Hematopoietic multipotent progenitor cell treated with erythropoietin and hydrocortisone succinate and interleukin-3 and kit ligand, for 17 days (in vitro differentiated cells): ENCODE results near the gene PROZ.
A peak's percentile ranks its signal among the peaks of the same experiment; 100 is the strongest.

Experiments
- DNase-seq: peaks from one replicate; pipeline ENCODE4 v3.0.0-alpha.2; 2015; ENCODE audit warnings: low spot score

PROZ gene

DNA sequence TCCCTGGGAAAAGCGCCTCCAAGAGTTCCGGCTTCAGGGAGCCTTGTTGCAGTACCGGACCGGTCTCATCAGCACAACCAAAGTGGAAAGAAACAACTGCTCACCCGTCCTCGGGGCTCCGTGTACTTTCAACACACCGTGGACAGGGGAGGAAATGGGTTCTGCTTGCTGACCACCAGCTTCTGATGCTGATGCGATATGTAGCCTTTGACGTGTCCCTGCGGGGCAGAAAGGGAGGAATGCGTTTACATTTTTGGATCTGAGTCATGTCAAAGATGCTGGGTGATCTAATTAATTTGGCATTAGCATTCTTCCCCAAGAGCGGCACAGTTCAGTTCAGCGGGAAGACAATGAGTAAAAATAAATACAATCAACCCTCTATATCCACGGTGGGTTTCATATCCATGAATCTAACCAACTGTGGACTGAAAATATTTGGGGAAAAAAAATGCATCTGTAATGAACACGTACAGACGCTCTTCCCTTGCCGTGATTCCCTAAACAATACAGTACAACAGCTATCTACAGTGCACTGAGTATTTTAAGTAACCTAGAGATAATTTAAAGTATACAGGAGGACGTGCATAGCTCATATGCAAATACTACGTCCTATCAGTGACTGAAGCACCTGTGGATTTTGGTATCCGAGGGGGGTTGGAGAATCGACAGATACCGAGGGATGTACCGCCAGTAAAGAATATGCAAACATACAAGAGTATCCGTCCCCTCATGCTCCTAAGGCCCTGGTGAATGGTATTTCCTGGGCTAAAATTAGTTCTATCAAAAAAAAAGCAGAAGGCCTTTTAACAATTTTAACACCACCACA is 19.8 kb downstream of the PROZ start:
- no peak for DNase-seq

DNA sequence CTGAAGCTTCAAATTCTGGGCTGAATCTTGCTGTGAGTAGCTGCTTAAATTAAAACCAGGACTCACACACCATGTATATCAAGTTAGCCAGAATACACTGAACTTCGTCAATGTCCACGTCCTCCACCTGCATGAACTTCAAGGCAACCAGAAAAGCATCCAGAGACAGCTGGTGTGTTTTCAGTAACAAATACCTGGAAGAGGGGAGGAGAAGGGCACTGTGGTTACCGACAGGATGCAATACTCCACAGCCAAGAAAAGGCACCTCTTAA is 20.4 kb downstream of the PROZ start:
- DNase-seq, result no peak

DNA sequence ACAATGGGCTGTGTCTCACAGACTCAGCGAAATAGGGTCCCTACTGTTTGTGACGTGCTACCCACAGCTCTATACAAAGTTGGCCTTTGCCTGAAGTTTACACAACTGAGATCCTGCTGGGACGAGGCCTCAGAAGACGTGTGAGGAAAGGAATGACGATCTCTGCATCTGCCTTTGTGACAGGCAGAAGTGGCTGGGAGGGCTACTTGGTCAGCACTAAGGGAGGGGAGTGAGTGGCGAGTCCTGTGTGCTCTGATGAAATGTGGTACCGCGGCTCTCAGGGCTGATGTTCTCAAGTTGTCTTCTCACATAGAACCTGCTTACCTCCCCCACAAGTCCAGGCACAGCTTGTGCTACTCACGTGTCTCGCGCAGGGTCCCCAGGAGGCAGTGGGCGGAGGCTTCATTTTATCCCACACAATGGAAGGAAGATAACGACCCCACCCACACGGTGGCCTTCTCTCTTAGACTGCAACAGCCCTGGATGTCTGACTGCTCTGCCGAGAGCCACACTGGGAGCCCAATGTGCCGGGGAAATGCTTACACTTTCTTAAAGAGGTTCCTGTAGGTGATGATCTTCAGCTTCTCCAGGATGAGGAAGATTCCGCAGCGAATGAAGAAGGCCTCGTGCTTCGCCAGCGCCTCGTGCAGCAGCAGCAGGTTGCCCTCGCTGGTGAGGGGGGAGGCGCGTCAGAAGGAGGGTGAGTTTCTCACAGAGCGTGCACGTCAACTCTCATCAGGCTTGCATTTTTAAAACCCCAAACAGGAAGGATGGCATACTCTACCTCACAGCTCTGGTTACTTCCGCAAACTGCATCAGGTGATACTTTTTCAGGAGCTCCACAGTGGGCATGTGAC is 21.2 kb downstream of the PROZ start:
- no peak for DNase-seq

DNA sequence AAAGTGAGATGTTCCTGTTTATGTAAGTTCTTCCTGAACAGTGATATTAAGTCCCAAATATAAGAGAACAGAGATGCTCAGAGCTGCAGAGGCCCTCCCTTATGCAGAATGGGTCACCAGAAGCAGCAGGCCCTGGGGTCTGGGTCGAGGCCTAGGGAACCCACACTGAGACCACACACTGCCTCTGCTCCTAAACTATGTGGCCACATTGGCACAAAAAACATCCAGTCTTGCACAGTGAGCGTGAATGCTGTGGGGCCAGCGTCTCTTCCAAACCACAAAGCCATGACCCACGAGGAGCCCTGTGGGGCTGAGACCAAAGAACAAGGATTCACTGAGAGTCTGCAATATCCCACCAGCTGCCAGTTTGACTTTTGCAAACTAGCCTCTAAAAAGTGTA is 23.6 kb downstream of the PROZ start:
- no peak for DNase-seq

DNA sequence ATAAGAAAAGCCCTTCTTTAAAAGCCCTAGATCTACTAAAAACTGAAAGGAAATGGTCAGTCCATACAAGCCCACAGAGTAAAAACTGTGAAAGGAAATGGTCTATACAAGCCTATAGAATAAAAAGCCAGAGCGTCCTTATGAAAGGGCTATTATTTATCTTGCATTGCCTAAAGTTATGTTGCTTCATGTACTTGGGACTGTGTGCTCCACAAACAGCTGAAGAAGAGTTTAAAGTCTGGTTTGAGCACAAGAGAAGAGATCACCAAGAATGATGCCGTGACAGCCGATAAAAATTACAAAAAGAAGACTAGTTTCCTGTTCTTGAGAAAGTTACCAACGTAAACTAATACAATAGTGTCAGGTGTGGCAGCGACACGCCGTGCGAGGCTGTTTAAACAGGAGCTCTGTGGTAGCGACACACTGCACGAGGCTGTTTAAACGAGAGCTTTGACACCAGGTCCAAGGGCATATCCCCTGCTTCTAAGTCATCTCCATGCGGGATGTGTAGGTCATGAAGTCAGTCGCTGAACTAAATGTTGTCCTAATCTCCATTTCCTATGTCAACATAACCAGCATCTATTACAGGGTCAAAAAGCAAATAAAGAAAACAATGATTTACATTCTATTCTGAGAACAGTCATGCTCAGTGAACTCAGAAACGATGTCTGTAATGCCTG is 25.1 kb downstream of the PROZ start:
- DNase-seq, result no peak

DNA sequence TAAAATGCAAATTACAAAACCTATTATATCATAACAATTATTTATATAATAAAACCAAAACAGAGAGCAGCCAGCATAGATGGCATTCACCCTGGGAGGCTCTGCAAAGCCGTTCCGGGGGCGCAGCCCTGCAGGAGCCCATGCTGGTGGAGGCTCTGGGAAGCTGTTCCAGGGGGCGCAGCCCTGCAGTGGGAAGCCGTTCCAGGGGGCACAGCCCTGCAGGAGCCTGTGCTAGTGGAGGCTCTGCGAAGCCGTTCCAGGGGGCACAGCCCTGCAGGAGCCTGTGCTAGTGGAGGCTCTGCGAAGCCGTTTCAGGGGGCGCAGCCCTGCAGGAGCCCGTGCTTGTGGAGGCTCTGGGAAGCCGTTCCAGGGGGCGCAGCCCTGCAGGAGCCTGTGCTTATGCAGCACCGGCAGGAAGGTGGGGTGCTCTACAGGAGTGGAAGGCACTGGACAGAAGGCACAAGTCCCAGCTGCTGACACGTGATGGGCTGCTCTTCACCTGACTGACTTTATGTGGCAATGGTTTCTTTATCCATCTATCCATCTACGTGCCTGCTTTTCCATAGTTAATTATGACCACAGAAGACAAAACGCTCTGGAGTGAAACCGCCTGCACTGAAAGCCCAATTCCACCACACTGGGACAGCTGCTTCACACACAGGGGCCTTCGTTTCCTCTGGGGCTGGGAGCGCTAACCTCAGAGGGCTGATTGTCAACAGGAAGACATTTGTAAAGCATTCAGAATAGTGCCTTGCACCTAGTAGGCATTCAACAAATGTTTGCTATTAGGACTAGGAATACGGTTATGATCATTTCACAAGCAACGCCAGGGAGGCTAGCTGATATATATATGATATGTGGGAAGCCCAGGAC is 26.4 kb downstream of the PROZ start:
- DNase-seq, result no peak

DNA sequence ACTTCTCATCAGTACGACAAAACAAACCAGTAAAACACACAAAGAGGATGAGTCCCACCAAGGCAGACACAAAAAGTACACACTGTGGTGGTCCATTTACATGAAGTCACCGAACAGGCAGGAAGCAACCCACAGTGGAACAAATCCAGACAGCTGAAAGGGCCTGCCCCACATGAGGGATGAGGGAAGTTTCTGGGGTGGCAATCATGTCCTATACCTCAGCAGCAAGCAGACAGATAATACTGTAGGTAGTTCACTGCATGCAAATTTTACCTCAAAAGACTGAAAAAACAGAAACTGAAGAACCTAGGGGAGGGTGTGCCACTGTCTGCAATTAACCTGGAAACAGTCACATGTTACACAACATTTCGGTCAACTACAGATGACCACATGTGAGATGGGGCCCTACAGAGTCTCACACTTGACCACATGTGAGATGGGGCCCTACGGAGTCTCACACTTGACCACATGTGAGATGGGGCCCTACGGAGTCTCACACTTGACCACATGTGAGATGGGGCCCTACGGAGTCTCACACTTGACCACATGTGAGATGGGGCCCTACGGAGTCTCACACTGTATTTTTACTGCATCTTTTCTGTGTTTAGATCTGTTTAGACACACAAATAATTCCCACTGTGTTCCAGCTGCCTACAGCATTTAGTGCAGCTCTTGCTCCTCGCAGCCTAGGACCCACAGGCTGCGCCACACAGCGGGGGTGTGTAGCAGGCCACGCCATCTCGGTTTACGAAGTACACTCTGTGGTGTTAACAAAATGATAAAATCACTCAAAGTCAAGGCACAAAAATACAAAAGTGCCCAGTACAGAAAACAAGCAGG is 27.8 kb downstream of the PROZ start:
- no peak for DNase-seq

DNA sequence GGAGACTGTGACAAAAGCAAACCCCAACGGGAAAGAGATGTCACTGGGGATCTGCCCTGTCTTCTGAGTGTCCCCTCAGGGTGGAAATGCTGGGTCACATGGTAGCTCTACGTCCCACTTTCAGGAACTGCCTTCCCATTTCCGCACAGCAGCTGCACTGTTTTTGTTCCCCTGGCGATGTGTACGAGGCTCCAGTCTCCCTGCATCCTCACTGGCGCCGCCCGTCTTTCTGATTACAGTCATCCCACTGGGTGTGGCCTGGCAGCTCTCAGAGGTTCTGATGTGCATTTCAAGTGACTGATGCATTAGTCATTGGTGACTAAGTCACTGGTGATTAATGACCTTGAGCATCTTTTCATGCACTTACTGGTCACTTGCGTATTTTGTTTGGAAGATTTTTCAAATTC is 28.8 kb downstream of the PROZ start:
- peak; percentile 91 for DNase-seq

DNA sequence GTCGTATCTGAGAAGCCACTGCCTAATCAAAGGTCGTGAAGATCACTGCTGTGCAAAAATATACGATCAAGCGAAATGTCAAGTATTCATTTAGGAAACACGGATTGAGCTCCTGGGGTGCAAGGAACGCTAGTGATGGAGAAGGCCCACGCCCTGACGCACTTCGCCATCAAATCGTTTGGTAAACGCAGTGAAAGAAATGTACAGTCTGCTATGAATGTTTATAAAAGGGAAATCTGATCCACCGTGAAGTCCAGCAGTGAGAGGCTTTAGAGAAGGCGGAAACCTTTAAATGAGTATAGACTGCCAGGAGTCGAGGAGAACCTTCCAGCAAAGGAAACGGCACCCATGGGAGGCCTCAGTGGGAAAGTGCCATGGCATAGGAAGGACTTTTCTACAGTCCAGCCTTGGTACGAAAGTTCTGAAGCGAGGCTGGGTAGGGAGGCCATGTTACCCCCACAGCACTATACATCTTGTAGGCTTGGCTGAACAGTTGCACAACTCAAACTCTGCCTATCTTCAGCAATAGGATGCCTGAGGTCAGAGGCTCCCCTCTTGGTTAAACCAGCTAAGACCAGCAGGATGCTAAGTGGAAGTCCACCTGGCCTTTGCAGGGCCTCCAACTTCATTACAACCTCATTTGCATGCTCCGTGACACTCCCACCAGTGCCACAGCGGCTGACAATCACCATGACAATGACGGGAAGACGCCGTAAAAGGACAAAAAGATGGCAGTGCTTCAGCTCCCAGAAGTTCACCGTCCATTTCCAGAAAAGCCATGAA is 29.6 kb downstream of the PROZ start:
- DNase-seq, result no peak

DNA sequence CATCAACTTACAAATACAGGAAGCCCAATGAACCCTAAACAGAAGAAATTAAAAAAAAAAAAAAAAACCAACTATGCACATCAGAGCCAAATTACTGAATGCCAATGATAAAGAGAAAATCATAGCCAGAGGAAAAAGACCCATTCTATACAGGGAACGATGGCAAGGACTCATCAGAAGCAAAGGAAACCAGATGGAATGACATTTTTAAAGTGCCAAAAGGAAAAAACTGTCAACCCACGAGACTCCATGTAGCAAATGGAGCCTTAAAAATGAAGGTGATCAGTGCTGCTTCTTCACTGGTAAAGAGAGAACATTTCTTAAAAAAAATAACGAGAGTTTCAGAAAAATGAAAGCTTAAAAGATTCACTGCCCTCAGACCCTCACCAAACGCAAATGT is 31.7 kb downstream of the PROZ start:
- DNase-seq, result no peak

DNA sequence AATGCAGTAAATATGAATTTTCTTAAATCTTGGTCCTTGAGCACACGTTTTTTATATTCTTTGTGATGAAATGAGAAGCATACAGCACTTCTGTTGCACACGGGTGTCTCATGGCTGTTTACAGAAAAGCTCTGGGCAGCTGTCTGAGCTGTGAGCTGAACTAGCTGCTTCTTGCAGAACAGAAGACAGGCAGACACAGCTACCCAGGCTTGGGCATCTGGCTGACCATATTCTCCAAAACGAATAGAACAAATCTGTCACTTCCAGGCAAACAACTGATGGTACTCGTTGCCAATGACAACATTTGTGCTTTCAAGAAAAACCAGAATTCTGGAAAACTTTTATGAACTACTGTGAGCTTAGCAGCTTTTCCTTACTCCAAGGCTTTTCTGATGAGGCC is 33.8 kb downstream of the PROZ start:
- DNase-seq, result no peak

DNA sequence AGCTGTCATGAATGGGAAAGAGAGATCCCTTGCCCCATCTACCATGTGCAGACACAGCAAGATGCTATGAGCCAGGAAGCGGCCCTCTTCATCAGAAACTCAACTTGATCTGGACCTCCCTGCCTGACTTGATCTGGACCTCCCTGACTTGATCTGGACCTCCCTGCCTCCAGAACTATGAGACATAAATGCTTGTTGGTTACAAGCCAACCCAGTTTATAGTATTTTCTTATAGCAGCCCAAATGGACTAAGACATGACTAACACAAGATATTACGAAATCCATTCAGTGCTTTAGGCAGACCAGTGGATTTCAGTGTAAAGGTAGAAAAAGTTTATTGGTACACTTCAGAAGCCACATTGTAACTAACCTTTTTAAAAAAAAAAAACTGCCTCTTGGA is 34.5 kb downstream of the PROZ start:
- no peak for DNase-seq

DNA sequence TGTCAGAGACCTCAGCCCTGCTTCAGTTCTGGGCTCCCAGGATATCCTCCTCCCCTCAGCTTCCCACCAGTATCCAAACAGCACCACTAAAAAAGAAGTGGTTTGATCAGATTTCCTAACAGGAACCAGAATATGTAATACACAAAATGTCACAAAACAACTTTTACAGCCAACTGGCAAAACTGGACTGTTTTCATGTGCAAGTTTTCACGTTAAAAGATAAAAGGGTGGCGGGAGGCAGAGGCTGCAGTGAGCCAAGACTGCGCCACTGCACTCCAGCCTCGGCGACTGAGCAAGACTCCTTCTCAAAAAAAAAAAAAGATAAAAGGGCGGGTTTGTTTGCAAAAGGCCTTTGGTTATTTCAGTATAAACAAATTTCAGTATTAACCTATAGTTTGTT is 36.9 kb downstream of the PROZ start:
- no peak for DNase-seq

DNA sequence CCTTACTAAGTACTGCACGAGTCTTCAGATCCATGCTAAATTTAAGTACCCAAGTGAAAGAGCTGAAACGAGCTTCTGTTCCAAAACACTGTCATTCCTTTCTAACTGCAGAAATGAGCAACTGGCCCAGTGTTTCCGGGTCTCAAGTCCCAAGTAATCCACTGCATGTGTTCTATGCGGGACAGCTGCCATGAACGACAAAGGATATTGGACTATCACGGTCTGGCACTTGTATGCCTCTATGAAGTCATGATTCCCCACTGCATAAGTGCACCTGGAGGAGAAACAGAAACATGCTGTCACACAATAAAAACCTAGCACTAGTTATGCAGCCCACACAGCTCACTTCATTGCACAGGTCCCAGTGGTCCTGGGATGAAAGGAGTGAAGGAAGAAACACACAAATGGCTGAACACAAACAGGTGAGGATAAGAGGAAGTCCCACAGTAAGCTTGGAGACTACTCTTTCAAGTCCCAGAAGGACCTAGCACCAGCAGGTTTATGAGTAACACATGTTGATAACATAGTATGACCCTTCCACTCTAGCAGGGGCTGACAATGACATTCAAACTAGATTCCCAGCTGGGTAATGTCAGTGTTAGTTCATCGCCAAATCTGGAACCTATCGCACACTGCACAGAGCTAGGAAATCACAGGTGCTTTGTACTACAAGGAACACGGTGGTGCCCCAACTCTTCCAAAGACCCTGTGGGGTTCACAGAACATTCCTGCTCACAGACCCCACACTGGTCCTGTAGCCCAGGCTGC is 38.7 kb downstream of the PROZ start:
- no peak for DNase-seq

DNA sequence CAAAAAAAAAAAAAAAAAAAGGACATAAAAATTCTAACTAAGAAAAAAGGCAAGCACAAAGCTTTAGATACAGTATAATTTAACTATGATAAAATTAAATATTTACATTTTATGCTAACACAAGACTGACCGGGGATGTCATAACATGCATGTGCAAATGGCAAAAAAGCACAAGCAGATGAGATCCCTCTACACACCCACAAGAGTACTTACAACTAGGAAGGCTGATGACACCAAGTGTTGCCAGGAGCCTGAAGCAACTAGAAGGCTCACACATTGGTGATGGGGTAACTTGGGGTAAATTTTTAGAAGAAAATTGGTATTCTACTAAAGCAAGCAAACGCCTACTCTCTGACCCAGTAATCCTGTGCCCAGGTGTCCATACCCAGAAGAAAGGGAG is 43.4 kb downstream of the PROZ start:
- DNase-seq, result no peak

DNA sequence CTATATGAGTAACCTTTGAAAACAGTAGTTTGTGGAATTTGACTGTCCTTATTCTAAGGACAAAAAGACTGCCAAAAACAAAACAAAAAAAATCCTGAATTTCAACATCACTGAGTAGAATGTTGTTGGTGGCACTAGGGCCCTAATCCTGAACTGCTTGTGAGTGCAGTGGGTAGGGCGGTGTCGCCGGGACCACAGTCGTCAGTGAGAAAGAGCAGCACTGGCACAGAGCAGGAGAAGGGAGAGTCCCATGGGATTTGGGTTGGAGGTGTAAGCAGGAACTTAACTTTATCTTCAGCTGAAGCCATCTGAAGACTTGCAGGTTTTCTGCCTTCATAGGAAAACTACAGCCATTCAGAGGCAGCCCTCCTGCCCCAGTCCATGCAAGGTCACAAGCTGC is 44.5 kb downstream of the PROZ start:
- DNase-seq, result no peak

DNA sequence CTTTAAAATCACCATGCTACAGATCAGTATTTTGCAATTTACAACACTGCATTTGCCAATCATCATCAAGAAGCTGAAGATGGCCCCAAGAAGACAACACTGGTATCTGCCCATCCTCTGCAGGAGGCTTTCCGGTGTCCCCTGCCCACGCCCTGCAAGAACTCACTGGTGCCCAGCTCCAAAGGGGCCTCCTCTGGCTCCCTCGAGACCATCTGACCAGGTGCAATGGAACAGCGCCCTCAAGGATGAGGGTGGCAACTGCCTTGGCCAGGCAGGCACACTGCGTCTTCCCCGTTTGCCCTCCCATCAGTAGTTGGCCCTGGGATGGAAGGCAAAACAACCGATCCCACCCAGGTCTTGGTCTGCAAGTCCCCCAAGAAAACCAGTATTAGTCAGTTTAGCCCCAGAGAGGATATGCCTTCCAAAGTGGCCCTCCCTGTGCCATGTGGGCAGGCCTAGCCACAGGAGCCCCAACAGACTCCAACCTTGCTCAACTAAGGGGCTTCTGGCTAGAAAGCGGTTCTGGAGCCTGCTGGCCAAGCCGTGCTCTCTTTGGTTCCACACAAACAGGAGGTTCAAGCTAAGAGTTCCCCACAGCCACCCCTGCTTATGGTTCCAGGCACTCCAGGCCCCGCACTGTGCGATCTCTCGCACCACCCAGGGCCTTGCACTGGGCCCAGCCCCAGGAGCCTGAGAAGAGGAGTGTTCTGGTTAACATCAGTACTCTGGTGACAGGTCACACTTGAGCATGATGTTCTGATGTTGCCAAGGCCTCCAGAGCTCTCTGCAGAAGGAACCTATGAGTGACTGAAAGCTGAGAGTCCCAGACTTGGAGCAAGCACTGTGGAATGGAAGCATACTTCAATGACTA is 45.3 kb downstream of the PROZ start:
- no peak for DNase-seq

DNA sequence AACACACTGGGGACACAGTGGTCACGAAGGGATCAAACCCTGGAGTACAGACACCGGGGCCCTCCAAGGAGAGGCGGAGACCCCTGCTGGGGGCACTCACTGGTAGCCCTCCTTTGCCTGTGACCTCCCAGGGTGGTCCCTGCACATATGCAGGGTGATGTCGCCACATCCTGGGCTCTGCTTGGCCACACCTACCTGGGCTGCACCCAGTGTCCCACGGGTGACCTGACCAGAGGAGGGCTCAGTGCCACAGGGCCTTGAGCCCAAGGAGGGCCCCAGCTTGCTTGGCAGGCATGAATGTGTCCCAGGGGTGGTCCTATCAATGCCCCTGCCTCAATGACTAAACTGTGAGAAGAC is 45.9 kb downstream of the PROZ start:
- no peak for DNase-seq
